Type B pancreatic cell (in vitro differentiated cells): ENCODE data around the gene ARHGAP42. TPM values are rescaled to one million over a fixed set of nuclear protein-coding genes. Genes with fewer than 3 reads are reported as not detected.

Experiments used
- DNase-seq: peaks from one replicate; pipeline ENCODE4 v3.0.0; 2021; ENCODE audit warnings: mixed read lengths; ENCODE audit not compliant: unreplicated experiment; ENCODE audit errors: extremely low spot score
- H3K27ac Mint-ChIP-seq: 2 replicates; pipeline ENCODE4 v1.8.0; 2021; ENCODE audit warnings: mild to moderate bottlenecking, mixed read lengths
- H3K27me3 Mint-ChIP-seq: 2 replicates; pipeline ENCODE4 v1.8.0; 2021; ENCODE audit warnings: mixed read lengths
- H3K36me3 Mint-ChIP-seq: 2 replicates; pipeline ENCODE4 v1.8.0; 2021; ENCODE audit warnings: mixed read lengths
- H3K4me1 Mint-ChIP-seq: one replicate; pipeline ENCODE4 v1.8.0; 2021; ENCODE audit warnings: mixed read lengths; ENCODE audit not compliant: unreplicated experiment
- H3K4me3 Mint-ChIP-seq: 2 replicates; pipeline ENCODE4 v1.8.0; 2021; ENCODE audit warnings: mild to moderate bottlenecking, mixed read lengths
- H3K9me3 Mint-ChIP-seq: 2 replicates; pipeline ENCODE4 v1.8.0; 2021; ENCODE audit warnings: mixed read lengths
- total RNA-seq: library from RNA; stranded (reverse); gene quantifications from 2 replicates; pipeline ENCODE4 v1.2.1, GENCODE V29; 2021; ENCODE audit warnings: low replicate concordance
- TF ChIP-seq, protein P1 (sequence below): fragments of 200-600 bp; sonication (generic); conservative IDR thresholded peaks from 2 replicates; pipeline ENCODE4 v1.5.0; 2021; ENCODE audit warnings: antibody characterized with exemption, mild to moderate bottlenecking

ARHGAP42 gene
- total RNA-seq, 1 donor from 2014 or later = 22.6 TPM

DNA sequence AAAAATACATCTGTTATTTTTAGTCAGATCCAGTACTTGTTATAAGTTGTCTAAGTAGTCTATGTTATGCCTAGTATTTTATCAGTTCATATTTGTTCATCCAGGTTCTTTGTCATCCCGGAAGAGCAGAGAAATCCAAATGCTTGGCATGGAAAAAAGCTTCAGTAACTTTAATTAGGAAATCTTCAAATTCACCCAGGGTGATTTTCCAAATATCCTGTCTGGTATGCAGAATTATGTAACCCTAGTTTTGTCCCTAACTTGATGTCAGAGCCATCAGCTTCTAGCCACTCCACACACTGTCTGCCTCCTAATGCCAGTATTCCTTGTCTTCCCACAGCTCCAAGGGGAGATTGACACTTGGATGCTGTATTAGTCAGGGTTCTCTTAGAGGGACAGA lies 216.2 kb downstream of the ARHGAP42 start:
- peaks cover 11% of the 10 kb centered on the region for H3K36me3 Mint-ChIP-seq
- DNase-seq = no peak
- H3K27ac Mint-ChIP-seq = no peak overlapping the region
- no peaks in the 10 kb centered on the region for H3K9me3 Mint-ChIP-seq
- TF ChIP-seq, protein P1, sequence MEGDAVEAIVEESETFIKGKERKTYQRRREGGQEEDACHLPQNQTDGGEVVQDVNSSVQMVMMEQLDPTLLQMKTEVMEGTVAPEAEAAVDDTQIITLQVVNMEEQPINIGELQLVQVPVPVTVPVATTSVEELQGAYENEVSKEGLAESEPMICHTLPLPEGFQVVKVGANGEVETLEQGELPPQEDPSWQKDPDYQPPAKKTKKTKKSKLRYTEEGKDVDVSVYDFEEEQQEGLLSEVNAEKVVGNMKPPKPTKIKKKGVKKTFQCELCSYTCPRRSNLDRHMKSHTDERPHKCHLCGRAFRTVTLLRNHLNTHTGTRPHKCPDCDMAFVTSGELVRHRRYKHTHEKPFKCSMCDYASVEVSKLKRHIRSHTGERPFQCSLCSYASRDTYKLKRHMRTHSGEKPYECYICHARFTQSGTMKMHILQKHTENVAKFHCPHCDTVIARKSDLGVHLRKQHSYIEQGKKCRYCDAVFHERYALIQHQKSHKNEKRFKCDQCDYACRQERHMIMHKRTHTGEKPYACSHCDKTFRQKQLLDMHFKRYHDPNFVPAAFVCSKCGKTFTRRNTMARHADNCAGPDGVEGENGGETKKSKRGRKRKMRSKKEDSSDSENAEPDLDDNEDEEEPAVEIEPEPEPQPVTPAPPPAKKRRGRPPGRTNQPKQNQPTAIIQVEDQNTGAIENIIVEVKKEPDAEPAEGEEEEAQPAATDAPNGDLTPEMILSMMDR = no peak
- H3K27me3 Mint-ChIP-seq = no peaks in the 10 kb centered on the region
- no peak overlapping the region for H3K4me3 Mint-ChIP-seq
- H3K4me1 Mint-ChIP-seq = peaks cover 5% of the 10 kb centered on the region

DNA sequence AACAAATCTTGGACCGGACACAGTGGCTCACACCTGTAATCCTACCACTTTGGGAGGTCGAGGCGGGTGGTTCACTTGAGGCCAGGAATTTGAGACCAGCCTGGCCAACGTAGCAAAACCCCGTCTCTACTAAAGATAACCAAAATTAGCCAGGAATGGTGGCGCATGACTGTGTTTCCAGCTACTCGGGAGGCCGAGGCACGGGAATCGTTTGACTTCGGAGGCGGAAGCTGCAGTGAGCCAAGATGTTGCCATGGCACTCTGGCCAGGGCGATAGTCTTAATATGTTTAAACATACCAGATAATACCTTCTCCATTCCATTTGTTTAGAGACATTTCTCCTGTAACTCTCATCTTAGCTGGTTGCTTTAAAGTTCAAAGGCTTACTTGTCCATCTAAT lies 218.6 kb downstream of the ARHGAP42 start:
- TF ChIP-seq, protein P1 = no peak
- Mint-ChIP-seq H3K4me1 (peaks cover 5% of the 10 kb centered on the region), H3K4me3 (no peak overlapping the region), H3K9me3 (no peaks in the 10 kb centered on the region), H3K27me3 (no peaks in the 10 kb centered on the region), H3K36me3 (peaks cover 7% of the 10 kb centered on the region), H3K27ac (peak overlapping the region; percentile 25)
- DNase-seq = no peak

DNA sequence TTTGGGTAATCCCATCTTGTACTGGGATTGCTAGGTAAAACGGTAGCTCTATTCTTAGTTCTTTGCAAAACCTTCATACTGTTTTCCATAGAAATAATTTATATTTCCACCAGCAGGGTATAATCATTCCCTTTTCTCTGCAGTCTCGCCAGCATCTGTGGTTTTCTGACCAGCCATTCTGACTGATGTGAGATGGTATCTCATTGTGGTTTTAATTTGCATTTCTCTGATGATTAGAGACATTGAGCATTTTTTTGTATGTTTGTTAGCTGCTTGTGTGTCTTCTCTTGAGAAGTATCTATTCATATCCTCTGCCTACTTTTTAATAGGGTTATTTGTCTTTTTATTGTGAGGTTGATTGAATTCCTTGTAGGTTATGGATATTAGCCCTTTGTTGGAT lies 221.7 kb downstream of the ARHGAP42 start:
- no peaks in the 10 kb centered on the region for H3K27me3 Mint-ChIP-seq
- peaks cover 5% of the 10 kb centered on the region for H3K4me1 Mint-ChIP-seq
- no peaks in the 10 kb centered on the region for H3K9me3 Mint-ChIP-seq
- H3K4me3 Mint-ChIP-seq = no peak overlapping the region
- peaks cover 7% of the 10 kb centered on the region for H3K36me3 Mint-ChIP-seq
- TF ChIP-seq, protein P1 = no peak
- no peak for DNase-seq
- no peak overlapping the region for H3K27ac Mint-ChIP-seq

DNA sequence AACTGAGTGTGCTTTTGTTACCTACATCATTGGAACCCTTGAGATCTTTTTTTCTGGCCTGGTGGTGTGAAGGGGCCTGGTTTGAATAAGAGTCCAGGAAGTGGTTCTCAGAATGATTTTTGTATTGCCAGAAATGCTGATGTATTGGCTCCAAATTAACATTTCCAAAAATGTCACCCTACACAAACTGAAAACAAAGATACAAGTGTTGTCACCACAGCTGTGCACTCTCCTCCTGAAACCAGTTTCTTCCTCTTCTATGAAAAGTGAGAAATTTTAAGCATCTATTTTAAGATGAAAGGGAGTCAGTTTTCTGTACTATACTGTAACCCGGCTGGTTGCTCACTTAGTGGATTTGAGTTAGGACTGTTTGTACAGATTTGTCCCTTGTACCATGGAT lies 223.7 kb downstream of the ARHGAP42 start:
- no peak overlapping the region for H3K27ac Mint-ChIP-seq
- no peak overlapping the region for H3K4me3 Mint-ChIP-seq
- peaks cover 3% of the 10 kb centered on the region for H3K4me1 Mint-ChIP-seq
- no peak for DNase-seq
- H3K9me3 Mint-ChIP-seq = no peaks in the 10 kb centered on the region
- TF ChIP-seq, protein P1 = no peak
- H3K36me3 Mint-ChIP-seq = peaks cover 12% of the 10 kb centered on the region
- H3K27me3 Mint-ChIP-seq = no peaks in the 10 kb centered on the region

DNA sequence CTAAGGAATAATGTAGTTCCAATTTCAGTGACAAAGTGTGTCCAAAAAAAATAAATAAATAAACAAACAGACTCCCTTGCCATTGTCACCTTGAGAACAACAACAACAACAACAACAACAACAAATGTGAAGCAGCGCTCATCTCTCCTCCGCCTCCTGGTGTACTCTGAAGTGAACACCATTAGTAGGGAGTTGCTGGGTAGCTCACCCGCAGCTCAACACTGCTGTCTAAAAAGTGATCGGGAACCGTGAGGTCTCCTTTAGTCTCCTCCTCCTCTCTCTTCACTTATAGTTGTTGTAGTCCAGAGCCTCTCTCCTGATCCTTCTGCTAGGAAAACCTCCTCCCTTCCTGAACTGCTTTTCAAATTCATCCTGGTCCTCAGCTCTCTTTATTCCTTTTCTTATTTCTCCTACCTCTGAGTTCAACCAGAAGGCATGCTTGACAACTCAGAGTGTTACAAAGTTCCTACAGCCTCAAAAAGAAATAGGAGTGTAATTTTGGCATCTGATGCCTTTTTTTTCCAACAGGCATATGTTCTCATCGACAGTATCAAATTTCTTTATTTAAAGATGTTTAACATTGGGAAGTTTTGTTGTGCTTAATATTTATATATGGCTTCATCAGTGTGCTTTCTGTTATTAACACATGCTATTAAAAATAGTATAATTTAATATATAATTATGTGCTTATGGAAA lies 227.5 kb downstream of the ARHGAP42 start:
- Mint-ChIP-seq H3K4me3 (no peak overlapping the region), H3K4me1 (peaks cover 6% of the 10 kb centered on the region)

More for the DNA sequence above, 227.5 kb downstream of the ARHGAP42 start:
- H3K27me3 Mint-ChIP-seq = no peaks in the 10 kb centered on the region
- H3K36me3 Mint-ChIP-seq = peaks cover 5% of the 10 kb centered on the region
- H3K27ac Mint-ChIP-seq = no peak overlapping the region
- H3K9me3 Mint-ChIP-seq = no peaks in the 10 kb centered on the region
- DNase-seq = no peak
- TF ChIP-seq, protein P1 = no peak
